GM18499 (cell line): ENCODE data around the gene PTPRD.

Experiments used
- ATAC-seq: cut with Tn5 transposase; IDR thresholded peaks from one replicate; pipeline ENCODE4 v1.9.1; 2021; ENCODE audit warnings: moderate number of reproducible peaks; ENCODE audit not compliant: insufficient read depth, unreplicated experiment

The PTPRD gene

DNA sequence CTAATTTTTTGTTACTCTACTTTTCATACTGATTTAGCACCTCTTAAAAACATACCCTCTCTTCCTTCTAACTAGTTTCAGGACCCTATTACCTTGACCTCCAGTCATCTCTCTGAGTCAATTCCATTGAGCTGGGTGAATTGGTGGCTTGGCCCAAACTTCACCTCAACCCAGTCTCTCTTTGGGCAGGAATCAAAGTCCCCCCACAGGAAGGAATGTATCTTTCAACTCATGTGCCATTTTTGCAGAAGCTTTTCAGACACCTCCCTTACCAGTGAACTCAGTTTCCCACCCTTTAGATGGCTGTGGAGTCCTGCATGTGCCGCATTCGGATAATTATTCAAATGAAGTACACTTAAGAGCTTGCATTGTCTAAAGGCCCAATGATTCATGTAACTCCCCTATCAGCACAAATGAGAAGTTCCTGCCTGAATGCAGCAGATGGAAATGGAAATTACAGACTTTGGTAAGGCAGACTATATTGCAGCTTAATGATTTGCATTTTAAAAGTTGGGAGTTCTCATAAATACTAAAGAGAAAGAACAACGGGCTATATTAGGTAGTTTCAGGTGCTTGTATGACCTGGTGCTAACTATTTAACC, 693.5 kb downstream of the PTPRD start:
- no peak for ATAC-seq

DNA sequence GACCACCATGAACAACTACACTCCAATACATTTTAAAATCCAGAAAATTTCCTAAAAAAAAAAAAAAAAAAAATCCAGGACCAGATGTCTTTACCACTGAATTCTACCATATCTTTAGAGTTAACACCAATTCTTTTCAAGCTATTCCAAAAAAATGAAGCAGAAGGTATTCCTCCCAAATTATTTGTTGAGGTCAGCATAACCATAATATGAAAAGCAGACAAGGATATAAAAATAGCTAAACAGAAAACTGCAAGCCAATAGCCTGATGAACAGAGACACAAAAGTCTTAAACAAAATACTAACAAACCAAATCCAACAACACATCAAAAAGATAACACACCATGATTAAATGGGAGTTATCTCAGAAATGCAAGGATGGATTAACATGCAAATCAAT, 695.4 kb downstream of the PTPRD start:
- no peak for ATAC-seq

DNA sequence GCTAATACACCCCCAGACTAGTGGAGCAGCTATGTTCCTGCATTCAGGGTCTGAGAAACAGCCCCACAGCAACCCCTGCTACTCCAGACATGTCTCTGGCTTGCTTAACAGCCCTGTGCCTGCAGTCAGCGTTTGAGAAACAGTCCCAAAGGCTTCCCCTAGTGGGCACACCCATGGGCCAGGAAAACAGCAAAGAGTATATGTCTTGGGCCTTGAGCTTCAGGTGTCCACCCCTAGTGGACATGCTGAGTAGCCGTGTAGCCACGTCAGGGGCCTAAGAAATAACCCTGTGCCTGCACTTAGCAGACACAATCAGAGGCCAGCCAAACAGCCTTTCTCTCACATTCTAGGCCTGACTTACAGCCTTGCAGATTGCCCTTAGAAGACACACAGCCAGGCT, 698.6 kb downstream of the PTPRD start:
- no peak for ATAC-seq

DNA sequence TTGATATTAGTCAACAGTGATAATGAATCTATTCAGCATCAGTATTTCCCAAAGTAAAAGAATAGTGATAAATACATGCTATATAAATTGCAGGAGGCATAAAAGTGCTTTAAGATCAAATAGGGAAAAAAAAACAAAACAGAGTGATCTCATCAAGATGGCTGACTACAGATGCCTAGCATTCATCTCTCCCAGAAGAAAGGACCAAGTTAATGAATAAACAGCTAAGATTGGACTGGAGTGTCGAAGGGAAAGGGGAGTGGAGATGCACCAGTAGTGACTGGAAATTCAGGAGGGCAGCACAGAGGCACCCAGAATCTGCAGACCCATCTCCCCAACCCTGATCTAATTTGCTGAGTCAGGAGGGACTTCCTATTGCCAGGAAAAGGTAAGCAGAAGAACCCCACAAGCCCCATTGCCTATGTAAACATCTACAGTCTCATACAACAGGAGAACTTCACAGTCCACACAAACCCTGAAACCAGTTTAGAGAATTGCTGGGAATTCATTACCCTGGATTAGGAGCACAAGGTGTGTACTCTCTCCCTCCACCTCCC, 699.4 kb downstream of the PTPRD start:
- ATAC-seq, result no peak

DNA sequence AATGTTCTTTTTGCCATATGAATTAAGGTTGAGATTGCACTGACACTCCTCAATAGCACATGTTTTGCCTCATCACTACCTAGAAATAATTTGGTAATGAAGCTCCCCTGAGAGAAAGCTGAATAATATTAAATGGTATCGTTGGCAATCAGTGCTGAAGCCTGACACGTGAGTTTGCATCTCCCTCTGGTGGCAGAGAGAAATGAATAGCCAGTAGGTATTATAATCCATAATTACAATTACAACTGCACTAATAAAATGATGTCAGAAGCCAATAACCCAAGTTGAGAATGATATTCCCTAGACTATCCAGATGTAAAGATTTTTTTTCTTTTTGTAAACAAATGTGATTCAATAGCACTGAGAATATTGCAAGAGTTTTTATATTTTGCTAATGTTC, 700.3 kb downstream of the PTPRD start:
- no peak for ATAC-seq

DNA sequence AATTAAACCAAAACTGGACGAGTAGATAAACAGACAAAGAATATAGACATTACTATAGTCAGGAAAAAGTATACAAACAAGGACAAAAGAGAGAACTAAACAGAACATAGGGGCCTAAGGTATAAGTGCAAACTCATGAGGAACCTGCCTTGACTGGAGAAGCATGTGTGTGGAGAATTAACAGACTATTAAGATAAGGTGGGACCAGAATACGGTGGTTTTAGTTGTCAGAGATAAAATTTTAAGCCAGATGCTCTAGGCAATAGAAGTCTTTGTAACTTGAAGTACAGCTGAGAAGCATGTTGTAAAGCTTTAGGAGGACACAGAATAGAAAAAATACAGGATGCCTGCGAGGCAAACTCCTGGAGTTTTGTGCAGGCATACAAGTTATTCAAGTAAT, 707.1 kb downstream of the PTPRD start:
- no peak for ATAC-seq

DNA sequence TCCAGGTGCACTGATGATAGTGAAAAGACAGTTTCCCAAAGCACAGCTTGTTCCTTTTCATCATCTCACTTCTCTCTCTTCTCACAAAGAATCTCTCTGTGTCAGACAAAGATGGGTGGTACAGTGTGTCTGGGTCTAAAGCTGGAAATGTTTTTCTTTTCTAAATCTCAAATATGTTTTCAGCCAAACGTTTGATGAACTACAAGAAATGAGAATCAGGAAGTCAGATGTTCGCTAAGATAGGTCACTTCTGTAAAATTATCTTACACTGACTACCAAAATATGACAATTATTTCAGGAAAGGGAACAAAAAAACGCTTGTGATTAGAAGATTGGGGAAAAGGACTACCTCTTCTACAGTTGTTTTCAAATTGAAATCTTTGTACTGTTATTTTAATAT, 708.8 kb downstream of the PTPRD start:
- ATAC-seq, result no peak

DNA sequence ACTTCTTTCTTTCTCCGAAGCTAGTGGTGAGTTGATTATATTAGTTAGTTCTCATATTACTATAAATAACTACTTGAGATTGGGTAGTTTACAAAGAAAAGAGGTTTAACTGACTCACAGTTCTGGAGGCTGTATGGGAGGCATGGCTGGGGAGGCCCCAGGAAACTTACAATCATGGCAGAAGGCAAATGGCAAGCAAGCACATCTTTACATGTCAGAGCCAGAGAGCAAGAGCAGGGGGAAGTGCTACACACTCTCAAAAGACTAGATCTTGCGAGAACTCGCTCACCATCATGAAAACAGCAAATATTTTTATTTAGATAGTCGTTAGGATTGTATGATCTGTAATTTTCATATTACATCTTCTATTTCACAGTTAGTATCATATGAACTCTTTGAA, 711.2 kb downstream of the PTPRD start:
- ATAC-seq, result no peak

DNA sequence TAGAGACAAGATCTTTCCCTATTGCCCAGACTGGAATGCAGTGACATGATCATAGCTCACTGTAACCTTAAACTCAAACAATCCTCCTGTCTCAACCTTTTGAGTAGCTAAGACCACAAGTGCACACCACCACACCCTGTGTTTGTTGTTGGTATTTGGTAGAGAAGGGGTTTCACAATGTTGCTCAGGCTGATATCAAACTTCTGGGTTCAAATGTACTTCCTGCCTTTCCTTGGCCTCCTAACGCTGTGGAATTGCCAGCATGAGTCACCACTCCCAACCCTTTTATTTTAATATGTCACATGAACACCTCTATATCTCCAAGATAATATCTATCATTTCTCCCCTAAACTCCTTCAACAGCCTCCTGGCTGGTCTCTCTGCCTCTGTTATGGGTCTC, 719.0 kb downstream of the PTPRD start:
- no peak for ATAC-seq

DNA sequence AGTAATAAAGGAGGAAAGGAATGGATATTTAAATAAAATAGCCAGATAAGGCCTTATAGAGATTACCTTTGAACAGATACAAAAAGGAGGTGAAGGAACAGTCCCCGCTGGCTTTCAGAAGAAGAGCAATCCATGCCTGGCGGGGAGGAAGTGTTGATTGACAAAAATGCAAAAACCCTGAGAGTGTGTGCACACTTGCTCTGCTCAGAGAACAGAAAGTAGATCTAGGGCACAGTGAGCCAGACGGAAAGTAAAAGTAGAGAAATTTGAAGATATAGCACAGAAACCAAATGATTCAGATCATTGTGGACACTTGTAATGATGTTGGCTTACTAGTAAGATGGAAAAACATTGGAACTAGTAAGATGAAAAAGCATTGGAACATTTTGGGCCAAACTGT, 720.6 kb downstream of the PTPRD start:
- no peak for ATAC-seq

DNA sequence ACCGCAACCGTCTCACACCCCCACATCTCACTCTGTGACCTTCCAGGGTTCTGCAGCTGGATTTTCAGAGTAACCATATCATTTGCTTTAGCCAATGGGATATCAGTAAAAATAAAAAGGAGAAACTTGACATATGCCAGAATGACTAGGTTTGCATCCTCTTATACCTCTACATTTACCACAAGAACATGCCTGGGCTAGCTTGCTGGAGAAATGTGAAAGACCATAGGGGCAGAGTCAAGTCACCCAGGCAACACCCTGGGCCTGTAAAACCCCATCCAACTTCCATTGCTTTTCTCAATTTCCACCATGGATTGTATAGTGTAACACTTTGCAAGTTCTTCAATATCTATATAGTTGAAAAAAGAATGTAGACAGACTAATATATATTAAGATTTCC, 731.1 kb downstream of the PTPRD start:
- no peak for ATAC-seq

DNA sequence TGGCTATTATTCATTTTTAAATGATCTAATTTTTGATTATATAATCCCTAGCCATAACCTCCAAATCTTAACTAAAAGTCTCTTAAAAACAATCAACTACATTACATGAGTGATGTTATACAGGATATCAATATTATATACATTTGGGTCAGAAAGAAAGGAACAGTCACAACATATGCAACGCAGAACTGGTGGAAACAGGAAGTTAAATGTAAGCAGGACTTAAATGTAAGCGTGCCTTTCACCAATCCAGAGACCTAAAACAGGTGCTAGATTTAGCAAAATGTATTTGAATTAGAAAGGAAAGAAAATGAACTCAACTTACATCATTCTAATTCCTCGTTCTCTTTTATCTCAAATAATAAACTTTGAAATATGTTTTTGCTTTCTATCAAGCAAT, 738.5 kb downstream of the PTPRD start:
- no peak for ATAC-seq

DNA sequence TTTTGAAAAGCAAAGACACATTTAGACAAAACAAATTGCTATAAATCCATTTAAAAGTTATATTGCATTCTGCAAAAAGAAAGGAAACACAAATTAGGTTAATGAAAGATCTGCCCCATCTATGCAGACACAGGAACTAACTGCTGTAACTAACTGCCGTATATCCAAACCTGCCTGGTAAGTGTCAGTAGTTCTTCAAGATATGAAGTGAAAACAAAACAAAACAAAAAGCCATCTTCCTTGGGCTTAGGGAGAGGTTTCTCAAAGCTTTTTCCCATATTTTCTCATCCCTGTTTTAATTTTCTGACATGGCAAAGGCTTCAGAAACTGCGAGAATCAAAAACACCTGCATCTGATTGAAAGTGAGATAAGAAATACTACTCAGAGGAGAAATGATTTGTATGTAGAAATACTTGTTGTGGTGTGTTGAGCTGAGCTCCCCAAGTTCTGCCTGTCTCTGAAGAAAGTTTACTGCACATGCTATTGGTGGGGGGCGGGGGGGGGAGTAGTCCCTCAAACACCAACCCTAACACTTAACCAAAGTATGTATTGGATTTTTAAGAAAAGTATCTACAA, 750.5 kb downstream of the PTPRD start:
- ATAC-seq, result no peak

DNA sequence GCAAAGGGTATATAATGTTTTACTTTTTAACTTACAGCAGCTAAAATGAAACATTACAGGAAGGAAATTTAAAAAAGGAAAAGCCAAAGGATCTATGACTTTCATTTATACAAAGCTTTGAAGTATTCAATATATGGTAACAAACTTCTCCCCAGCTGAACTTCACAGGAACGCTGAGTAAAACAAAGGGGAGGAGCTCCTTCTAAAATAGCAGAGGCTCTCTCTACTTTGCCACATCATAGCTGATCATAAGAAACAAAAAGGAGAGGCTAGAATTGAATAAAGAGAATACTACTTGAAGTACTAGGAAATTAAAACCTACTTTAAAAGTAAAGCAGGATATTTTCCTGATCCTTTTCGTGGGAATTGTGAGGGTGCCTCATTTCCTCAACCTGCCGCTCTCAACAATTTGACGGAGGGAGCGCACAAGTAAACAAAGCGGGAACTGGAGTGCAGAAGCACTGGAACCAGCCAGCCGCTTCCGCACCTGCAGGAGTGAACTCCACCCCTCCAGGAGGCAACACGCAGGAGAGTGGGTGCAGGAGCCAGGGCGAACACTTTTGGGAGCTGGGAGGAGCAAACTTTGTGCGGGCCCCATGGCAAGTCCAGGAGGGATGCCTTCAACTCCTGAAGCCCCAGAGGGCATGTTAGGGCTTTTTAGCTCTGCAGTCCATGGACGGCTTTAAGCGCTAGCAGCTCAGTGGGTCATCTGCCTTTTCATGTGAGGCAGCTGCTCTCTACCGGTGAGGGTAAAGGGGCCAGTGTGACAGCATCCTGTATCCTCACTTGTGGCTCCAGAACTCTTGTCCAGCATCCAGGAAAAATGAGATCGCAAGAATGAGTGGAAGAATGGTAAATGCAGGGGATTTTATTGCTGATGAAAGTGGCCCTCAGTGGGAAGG, 757.4 kb downstream of the PTPRD start:
- ATAC-seq, result no peak

DNA sequence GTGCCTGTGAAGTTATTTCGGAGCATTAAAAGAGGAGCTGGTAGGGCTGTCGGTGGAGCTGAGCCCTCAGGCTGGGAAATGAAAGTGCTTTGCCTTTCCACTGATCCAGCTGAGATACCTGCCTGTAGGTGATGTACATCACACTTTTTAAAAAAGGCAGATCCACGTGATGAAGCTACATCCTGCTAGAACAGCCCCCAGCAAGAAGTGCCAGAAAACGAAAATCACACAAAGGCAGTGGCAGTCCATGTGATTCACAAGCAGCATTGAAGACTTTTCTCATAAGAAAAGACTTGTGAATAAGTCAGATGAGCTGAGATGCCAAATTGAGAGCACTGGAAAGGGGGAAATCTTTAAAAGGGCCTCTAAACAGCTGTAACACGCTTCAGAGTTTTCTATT, 765.1 kb downstream of the PTPRD start:
- no peak for ATAC-seq

DNA sequence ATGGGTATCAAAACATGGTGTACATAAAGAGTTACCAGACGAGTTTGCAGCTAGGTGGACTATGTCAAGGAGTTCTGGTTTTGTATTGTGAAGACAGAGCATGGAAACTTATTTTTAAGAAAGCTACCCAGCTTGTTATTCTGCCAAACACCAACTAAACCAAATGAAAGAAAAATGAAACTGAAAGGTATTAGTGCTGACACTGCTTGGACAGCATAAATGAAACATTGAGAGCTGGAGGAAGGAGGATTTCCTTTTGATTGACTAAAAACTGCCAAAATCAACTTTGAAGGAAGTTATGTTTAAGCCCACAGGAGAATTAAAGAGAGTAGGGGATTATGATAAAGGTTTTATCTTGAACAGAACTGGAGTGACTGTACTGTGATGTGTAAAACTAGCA, 766.2 kb downstream of the PTPRD start:
- ATAC-seq, result peak; percentile 61

DNA sequence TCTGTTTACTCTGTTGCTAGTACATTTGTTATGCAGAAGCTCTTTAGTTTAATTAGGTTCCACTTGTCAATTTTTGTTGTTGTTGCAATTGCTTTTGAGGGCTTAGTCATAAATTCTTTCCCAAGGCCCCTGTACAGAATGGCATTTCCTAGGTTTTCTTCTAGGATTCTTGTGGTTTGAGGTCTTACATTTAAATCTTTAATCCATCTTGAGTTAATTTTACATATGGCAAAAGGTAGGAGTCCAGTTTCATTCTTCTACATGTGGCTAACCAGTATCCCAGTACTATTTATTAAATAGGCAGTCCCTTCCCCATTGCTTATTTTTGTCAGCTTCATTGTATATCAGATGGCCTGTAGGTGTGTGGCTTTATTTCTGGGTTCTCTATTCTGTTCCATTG, 792.4 kb downstream of the PTPRD start:
- no peak for ATAC-seq

DNA sequence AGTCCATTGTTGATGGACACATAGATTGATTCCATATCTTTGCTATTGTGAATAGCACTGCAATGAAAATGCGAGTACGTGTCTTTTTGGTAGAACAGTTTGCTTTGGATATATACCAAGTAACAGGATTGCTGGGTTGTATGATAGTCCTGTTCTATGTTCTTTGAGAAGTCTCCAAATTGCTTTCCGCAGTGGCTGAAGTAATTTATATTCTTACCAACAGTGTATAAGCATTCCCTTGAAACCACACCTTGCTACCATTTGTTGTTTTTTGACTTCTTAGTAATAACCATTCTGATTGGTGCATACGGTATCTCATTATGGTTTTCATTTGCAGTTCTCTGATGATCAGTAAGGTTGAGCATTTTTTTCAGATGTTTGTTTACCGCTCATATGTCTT, 792.9 kb downstream of the PTPRD start:
- ATAC-seq, result no peak

DNA sequence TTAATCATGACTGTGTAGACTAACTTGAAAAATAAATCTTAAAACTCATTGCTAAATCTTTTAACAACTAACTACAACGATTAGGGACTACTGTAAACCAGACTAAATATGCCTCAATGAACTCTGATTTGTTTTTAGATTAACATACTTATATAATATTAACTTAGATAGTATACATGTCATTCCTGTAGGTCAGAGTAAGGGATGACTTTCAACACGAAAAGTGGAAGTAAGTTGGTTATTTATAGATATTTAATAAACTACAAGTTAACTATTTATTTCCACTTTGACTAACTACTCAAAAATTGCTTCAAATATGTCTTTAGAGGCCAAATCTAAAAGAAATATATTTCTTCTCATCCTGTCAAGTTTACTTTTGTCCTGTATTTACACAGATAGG, 795.6 kb downstream of the PTPRD start:
- no peak for ATAC-seq

DNA sequence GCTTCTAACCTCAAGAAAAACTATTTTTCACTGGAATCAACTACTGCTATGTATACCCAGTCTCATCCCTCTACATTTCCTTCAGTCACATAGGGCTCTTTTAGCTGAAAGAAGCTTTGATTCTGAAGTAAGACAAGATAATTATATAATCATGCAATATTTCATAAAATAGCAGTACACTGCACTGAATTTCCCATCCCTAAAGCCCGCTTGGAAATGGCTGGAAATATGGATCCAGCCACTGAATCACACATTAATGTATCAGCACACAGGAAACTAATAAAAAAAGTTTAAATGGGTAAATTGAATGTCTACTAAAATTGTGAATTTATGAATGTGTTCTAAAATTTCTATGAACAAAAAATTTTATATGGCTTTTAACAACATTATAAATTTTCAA, 808.7 kb downstream of the PTPRD start:
- ATAC-seq, result no peak

DNA sequence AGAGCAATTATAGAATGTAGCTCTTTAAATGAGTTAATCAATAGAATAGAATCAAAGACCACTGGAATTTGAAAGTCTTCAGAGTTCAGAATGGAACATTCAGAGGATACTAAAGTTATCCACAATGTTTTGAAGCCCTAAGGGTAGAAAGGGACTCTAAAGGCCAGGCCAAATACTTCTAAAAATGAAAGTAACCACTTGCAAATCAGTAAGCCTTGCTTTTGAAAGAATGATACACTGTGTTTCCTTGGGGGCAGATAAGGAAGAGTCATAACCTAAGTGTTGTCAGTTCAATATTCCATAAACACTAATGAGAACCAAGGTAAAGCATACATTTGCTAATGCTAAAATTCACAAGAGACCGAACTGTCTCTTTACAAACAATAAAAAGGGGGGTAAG, 813.5 kb downstream of the PTPRD start:
- ATAC-seq, result no peak
